Right lung (tissue), 5 donors: ENCODE results near the gene CCDC85C. TPM values are rescaled to one million over a fixed set of nuclear protein-coding genes. Genes with fewer than 3 reads are reported as not detected.

Experiments
- DNase-seq, 2 donors: peaks; one replicate each; pipeline ENCODE4 v3.0.0-alpha.2; 2013
- polyA plus RNA-seq, 5 donors: library from polyadenylated mRNA; unstranded; fragments of 120-200 nt; gene quantifications; one replicate each; pipeline versions ENCODE4 v1.2.1 to v1.2.3, GENCODE V29; 2013; ENCODE audit warnings: inconsistent platforms in 1 of 5, low replicate concordance in 1 of 5; ENCODE audit not compliant: insufficient read length in 5 of 5, insufficient read depth in 1 of 5

Gene CCDC85C
- polyA plus RNA-seq, 5 donors, result 6.4 to 17.5 (median 11.1) TPM

DNA sequence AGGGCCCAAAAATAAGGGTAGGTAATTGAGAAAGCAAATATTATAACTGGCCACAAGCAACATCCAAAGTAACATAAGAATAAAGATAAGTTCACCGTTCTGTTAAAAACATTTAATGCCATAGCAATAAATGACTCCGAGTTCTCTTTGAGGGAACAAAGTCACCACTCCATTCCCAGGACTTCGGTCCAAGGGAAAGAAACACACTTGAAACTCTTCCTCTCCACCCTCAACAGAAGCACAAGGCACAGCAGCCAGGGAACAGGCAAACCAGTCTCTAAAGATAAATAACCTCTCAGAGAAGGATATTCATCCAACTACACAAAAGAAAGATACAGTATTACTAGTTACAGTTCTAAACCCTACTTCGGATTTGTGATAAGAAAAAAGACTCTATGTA lies 125.9 kb downstream of the CCDC85C start:
- DNase-seq, result no peak

DNA sequence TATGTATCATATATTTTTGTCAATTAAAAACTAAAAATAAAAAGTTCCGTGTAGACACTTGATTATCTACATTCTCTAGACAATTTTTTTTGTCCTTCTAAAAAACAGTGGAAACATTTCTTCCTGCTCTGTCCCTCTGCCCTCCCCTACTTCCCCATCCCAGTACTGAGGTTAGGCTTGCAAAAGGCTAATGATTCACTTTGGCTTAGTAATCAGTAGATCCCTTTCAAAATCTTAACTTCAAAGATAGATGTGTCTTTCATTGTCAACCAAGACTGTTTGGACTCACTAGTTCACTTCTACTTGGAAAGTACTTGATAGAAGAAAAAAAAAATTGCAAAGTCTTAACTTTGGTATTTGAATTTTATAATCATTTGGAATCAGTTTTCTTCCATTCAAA lies 127.1 kb downstream of the CCDC85C start:
- DNase-seq, result no peak

DNA sequence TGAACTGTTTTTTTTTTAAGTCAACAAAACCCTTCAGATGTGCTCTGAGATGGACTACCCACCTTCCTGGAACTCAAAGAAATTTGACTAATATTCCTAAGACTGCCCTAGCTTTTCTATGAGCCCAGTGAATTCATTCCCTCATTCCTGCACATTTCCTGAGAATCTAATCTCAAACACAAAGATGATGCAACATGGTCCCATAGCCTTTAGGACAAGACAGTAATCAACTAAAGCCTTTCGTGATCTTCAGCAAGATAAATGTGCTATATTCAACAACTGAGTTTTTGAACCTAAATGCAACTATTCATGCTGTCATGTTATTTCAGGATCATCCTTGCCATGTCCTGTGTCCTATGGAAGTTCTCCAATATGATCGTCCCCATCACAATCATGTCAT lies 128.3 kb downstream of the CCDC85C start:
- no peak for DNase-seq

DNA sequence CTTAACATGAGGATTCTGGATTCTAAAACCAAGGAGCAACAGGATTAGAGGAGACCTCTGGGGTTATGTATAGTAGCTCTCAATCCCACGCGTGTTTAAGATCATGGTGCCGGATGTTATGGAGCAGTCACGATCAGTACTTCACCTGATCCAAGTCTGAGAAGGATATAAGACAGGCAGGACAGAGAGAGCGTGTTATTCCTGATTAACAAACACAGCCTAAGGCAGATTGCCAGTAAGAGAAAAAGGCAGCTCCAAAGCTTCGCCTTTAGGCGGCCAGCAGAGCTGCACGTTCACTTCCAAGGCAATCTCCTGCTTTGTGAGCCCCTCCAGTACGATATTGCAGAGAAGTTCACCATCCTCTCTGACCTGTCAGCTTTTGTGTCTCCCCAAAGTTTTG lies 128.8 kb downstream of the CCDC85C start:
- peak in 1 of 2 donors; percentile 9 for DNase-seq

DNA sequence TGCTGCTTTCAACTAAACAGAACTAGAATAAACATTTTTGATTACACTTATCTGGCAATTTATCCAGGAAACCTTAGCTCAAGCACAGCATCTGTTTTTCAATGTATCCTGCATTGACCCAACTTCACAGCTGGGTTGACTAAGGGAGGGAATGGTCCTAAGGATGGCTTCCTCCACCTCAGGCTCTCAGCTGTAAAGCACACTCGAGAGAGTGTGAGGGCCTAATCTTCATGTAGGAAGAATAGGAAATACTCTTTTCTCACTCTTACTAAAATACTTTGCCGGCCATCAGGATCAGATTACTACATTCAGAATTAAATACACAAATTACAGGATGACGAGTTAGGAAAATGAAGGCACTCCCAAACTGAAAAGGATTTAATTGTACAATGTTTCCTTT lies 130.5 kb downstream of the CCDC85C start:
- DNase-seq, result no peak

DNA sequence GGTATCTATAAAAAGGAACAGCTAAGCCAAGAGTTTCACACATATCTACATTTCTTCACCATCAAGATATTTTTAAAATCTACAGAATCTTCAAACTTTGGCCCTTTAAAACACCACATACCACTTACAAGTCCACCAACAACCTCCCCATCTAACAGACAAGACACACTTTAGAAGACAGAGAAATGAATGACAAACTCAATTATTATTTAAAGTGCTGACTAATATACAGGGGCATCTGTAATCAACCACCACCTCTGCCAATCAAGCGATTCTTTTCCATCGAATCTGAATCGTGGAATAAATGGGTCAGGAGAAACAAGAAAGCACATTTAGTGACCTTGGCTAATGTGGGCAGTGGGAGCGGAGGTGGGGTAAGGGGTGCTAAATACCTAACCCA lies 131.1 kb downstream of the CCDC85C start:
- DNase-seq, result no peak

DNA sequence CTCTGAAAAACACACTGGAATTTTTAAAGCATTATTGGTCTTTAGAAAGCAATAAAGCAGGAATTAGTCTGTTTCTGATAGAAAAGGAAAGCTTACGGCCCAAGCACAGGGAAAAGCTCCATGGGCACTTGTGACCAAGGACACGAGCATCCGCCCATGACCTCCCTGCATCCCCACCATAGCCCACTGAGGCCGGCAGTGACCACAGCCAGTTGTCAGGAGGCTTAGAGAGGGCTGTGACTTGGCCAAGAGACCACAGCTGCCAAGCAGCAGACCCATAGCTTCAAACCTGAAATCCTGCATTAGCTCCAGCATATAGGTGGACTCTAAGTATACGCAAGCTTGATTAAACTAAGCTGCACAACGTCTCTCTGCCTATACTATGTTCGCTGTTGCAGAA lies 132.3 kb downstream of the CCDC85C start:
- no peak for DNase-seq

DNA sequence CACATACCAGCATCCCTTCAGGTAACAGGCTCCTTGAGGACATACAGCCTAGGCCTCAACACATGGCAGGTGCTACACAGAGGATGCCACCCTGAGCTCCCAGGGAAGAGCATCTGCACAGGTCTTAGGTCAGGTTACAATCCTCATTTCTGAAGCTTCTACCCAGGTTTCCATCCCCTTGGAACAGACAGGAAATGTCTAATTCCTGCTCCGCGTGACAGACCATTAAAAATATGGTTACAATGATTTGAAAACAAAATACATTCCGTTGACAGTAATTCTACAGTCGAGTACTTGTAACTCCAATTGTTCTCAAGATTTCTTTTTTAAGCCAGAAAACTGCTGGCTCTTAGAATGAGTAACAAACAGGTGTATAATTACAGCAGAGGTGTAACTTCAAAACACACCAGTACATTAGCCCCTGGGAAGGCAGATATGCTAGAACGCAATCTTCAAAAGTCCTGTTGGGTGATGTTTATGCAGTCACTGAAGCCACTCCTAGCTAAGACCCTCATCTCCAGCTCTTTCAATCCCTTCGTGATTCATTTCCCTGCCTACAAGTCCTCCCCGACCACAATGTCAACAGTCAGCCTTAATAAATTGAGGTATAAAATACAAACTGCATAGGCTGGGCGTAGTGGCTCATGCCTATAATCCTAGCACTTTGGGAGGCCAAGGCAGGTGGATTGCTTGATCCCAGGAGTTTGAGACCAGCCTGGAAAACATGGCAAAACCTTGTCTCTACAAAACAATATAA lies 135.0 kb downstream of the CCDC85C start:
- no peak for DNase-seq

DNA sequence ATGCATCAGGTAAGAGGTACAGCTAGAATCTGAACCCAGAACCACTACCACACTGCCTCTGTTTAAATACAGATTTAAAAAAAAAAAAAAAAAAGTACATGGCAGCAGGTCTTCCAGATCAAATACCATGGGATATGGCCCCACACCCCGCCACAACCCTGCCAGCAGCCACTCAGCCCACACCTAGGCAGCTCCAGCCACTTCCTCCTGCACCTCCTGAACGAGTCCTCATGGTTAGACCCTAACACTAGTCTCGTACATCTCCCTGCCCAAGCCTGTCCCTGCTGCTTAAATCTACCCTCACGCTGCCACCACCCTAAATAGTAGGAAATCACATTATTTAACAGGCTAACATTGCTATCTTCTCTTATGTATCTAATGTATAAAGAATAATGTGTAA lies 135.9 kb downstream of the CCDC85C start:
- no peak for DNase-seq

DNA sequence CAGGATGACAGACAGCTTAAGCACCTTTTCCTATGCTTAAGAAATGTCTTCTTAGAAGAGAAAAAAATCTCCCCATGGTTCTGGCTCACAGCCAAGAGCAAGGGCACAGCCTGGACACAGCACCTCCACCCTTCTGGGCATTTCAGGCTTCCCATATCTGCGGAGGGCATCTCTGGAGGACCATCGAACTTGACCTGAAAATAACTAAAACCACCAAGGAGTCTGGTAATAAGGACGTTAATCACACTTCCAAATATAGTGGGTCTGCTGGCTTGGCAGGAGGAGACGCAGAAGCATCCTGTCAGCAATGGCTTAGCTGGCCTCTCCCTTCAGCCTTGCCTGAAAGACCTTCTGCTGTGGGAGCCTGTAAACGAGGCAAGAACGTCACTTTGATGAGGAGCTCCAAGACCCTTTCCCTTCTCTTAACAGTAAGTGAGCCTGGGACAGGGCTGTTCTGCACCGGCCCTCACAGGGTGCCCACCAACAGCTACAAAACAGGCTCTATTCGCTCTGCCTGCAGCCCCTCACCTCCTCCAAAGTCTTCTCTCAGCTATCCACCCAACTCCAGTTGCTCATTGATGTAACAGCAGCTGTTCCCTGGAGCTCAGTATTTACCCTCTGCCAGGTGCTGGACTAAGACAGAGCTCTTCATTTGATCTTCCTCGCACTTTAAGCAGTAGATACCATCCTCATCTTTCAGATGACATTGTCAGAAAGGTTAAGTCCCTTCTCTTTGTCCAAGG lies 136.5 kb downstream of the CCDC85C start:
- no peak for DNase-seq

DNA sequence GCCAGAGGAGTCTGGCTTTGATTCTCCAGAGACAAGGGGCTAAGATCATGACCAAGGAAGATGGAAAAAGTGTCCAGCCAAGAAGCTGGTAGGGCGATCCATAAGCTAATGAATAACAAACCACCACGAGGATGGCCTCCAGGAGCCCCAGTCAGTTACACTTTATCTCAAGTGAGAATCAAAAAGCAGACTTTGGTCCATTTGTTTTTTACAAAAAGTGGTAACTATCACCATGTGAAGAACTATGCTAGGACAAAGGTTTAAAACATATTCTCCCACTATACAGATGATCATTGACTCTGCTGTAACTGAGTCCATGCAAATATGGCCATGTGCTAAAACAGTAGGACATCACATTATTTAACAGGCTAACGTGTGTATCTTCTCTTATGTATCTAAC lies 137.2 kb downstream of the CCDC85C start:
- DNase-seq, result no peak

DNA sequence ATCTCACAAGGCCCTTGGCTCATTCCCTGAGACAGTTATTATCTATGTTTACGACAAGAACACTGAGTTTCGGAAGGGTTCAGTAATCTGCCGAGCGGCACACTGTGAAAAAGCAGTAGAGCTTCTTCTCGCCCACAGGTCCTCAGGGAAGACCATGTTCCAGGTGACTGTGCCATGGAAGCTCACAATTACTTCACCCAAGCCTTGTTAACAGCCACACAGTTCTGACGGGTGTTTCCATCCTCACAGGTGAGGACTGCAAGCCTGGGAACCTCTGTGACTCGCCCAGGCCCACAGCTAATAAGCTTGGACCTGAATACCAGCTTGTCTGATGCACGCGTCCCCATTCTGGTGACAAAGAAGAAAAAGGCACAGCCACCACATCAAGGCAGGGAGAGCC lies 138.7 kb downstream of the CCDC85C start:
- DNase-seq, result no peak

DNA sequence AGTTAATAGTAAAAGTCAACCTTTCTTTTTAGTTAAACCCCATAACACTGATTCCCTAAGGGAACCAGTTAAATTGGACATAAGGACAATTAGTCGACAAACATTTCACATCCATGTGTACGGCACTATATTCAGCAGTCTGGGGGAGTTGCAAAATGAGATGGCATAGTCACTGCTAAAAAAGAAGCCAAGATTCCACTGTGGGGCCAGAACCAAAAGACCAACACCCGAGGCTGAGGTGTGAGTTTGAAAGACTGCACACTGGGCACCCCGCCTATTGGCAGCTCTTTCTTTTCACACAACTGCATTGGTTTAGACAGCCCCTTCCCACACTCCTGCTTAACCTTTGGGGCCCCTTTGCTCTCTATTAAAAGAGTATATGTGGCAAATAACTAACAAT lies 140.0 kb downstream of the CCDC85C start:
- no peak for DNase-seq

DNA sequence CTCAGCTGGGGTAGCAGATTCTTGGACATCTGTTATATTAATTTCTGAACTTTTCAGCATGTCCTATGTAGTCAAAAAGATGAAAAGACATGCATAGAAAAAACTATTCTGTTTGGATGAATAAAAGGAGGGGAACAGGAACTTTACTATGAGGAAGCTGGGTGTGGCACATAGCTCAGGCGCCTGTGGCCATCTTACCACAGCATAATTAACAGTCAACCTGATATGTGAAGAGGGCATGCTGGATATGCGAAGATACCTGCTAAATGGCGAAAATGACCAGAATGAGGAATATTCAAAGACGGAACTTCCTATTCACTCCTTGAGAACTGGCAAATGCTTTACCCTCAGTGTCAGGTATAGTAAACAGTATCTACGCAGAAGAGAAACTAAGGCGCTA lies 141.8 kb downstream of the CCDC85C start:
- DNase-seq, result no peak

DNA sequence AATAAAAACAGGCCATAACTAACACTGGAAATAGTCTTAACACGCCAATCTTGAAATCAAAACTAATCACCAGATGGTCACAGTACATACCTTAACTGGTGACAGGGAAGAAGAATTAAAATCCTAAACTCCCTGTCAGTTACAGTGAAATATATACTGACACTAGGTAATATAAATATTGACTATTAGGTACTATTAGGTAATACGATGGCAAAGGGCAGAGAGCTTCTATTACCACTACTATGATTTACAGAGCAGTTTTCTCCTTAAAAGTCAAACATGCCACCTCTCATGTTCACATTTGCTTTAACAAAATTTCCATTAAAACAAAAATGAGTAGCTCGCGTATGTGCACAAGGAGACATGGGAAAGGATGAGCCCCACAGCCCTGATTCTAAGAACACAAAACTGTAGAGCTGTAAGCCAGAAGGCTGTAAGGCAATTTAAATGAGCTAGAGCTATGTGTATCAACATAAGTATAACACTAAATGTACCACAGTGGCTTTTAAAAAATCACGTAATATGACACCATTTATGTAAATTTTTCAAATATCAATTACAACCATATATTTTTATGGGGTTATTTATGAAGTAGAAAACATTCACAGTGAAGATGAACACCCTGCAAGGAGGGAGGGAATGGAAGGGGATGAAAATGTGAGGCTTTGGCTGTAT lies 142.5 kb downstream of the CCDC85C start:
- DNase-seq, result no peak

DNA sequence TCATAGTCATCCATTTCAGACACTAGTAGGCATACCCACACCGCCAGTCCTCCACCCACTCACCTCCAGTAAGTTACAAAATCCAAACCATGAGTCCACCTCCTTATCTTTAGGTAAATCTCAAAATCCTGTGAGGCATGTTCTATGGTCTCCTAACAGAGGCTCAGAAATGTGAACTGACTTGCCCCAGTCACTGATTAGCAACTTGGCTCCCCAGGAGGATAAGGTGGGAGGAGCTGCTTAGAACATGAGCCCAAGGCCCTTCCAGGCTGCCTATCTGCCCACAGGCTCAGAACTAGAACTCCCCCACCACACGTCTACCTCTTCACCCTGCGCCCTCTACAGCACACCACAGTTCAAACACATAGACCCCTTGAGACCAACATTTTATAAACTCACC lies 143.2 kb downstream of the CCDC85C start:
- DNase-seq, result no peak

DNA sequence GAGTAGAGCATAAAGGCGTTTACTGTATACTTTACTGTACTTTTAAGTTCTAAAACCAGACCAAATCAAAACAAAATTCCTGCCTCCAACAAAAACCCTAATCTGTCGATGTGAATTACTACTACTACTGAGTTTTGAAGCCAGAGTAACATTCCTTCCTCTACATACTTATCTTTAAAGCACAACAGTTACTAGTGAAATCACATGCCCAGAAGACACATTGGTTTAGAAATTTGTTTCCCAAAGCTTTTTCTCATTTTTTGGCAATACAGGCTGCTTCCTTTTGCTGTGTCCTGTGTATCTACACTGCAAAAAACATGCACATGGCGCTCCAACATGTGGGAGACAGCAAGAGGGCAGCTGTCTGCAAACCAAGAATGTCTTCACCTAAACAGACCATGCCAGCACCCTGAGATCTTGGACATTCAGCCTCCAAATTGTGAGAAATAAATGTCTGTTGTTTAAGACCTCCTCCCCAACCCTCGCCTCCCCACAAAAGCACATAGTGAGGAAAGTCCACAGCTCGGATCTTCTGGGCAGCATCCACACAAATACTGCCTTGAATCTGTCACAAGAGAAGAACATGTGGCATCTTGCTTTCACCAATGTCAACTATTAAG lies 144.4 kb downstream of the CCDC85C start:
- DNase-seq, result no peak

DNA sequence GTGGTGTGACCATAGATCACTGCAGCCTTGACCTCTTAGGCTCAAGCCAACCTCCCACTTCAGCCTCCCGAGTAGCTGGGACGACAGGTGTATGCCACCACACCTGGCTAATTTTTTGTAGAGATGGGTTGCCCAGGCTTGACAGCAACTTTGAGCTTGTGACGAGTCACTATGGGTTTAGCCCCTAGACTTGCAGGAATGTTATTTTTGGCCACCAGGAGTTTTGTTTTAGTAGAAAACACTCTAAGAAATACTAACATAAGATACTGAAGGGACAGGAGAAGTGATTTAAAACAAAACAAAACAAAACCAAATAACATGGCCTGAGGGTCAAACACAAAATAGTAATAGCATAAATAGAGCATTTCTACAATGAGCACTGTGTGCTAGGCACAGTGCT lies 149.8 kb downstream of the CCDC85C start:
- no peak for DNase-seq

DNA sequence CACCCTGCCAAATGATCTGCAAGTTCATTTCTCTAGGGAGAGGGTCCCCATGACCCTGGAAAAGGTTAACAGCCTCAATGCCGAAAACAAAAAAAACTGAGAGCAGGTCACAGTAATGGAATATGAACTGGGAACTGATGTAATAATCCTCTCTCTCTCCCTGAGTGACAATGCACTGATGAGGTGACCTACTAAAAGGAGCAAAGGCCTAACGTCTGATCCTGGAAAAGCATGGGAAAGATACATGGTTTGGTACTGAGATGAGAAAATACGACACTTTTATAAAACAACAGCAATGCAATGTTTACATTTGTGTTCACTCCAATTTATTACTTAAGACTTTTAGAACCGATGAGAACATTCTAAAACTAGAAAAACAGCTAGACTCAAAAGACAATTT lies 151.0 kb downstream of the CCDC85C start:
- DNase-seq, result no peak

DNA sequence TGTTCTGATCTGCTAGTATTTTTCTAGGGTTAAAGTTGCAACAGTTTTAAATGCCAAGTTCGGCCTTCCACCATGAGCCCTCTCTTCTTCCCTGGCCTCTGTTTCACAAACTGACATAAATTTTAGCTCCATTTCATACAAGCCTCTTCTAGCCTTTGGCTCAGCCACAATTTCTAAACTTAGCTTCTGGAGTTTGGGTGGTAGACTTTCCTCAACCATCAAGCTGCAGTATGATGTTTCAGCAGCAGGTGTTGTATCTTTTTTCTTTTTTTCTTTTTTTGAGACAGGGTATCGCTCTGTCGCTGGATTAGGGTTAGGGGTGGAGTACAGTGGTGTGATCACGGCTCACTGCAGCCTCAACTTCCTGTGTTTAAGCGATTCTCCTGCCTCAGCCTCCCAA lies 152.8 kb downstream of the CCDC85C start:
- DNase-seq, result no peak

DNA sequence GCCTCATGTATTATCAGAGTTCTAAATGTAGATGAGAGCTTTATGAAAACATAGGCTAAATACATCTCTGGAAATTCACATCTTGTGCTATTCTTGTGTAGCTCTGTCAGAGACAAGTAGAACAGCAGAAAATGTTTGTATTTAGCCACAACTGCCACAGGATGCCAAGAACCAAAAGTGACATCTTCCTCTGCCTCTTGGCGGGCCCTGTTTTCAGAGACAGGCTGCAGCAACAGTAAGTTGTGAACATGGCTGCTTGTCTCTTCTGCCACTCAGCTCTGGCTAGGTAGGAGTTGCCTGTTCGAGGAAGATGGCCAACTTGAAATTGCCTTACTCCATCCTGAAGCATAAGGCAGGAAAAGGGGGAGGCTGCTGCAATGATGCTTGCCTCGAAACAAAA lies 153.7 kb downstream of the CCDC85C start:
- no peak for DNase-seq
